Stimulated activated CD8-positive, alpha-beta memory T cell treated with anti-CD3 and anti-CD28 coated beads, Interleukin-7, amount 100 ng/mL, for 48 hours (primary cell): ENCODE results near the gene MMP25.

Source experiments
- DNase-seq, 2 donors: peaks; one replicate each; pipeline ENCODE4 v3.0.0-alpha.2; 2020; ENCODE audit warnings: low read depth in 1 of 2; ENCODE audit errors: extremely low read depth in 1 of 2

MMP25 gene

GRCh38 chr16:3089717-3090592 lies 43.6 kb downstream of the MMP25 start:
- no peak for DNase-seq

- no peak for DNase-seq
Observed at GRCh38 chr16:3091551-3091950, 45.2 kb downstream of the MMP25 start.

GRCh38 chr16:3092501-3092941 lies 46.2 kb downstream of the MMP25 start:
- DNase-seq = no peak

- no peak for DNase-seq
Observed at GRCh38 chr16:3094289-3095027, 48.1 kb downstream of the MMP25 start.

- peak in 1 of 2 donors; percentile 70 for DNase-seq
Observed at GRCh38 chr16:3095869-3096268, 49.5 kb downstream of the MMP25 start.

GRCh38 chr16:3096362-3096761 lies 50.0 kb downstream of the MMP25 start:
- no peak for DNase-seq

- no peak for DNase-seq
Observed at GRCh38 chr16:3097266-3097665, 50.9 kb downstream of the MMP25 start.

- DNase-seq = no peak
Observed at GRCh38 chr16:3098459-3099394, 52.4 kb downstream of the MMP25 start, which contains the start of gene ZSCAN10. Gene ZSCAN10, minus strand, starts transcription at chr16:3099294. Its CDS starts 6,357 bp downstream, at chr16:3092937.

GRCh38 chr16:3099395-3099731 lies 53.0 kb downstream of the MMP25 start:
- no peak for DNase-seq

GRCh38 chr16:3099732-3100499 lies 53.6 kb downstream of the MMP25 start:
- DNase-seq = peak; percentile 81 to 91

- peak in 1 of 2 donors; percentile 35 for DNase-seq
Observed at GRCh38 chr16:3101018-3101840, 54.9 kb downstream of the MMP25 start.

GRCh38 chr16:3101841-3102470 lies 55.6 kb downstream of the MMP25 start:
- no peak for DNase-seq

- peak; percentile 89 to 92 for DNase-seq
Observed at GRCh38 chr16:3106205-3106928, 60.0 kb downstream of the MMP25 start.
